Stimulated activated CD4-positive, alpha-beta T cell treated with anti-CD3 and anti-CD28 coated beads, Interleukin-2, amount 100 ng/mL, for 4 hours (primary cell): ENCODE measurements around the gene RPL32.
"Not testable (repeated sequence)": the region's sequence is repeated elsewhere in the genome, so short reads cannot be mapped to it uniquely, and the experiment has no call there.

Source experiments
- DNase-seq: peaks from one replicate; pipeline ENCODE4 v3.0.0-alpha.2; 2020; ENCODE audit warnings: low read depth

The RPL32 gene

DNA sequence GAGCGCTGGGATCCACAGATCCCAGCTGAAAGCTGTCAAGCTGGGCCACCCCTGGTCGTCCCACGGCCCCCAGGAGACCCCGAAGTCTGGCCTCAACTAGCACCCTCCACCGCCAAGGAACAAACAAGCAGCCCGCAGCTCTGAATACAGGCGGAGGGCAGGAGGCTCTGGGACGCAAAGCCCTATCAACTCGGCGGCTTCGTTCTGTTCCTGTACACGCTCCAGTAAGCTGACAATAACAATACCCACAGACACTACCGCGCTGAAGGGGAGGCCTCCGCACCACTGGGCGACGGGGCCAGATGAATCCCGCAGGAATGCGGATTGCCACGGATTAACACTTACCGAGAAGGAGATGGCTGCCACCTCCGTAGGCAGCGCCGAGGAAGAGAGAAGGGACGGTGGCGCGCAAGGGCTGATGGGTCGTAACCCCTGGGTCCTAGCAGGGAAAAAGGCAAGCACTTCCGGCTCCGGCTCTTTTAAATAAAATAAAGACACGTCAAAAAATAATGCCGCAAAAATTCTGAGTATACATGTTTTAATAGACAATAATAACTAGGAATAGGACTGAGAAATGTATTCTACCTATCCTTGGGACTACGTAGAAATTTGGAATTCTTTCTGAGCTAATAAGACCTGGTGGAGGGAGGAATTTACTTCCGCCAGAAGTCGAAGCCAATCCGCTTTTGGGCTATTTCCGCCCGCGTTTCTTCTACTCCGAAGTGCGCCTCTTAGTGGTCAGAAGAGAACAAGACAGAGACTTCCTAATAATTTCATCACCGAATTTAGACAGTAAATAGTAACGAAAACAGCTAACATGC, at the start of gene RPL32:
RPL32 (minus strand) TSS at position 417 of the 821 bp plus-strand sequence. CDS start 1,328 bp downstream, outside the sequence.
- peak; percentile 80 for DNase-seq

DNA sequence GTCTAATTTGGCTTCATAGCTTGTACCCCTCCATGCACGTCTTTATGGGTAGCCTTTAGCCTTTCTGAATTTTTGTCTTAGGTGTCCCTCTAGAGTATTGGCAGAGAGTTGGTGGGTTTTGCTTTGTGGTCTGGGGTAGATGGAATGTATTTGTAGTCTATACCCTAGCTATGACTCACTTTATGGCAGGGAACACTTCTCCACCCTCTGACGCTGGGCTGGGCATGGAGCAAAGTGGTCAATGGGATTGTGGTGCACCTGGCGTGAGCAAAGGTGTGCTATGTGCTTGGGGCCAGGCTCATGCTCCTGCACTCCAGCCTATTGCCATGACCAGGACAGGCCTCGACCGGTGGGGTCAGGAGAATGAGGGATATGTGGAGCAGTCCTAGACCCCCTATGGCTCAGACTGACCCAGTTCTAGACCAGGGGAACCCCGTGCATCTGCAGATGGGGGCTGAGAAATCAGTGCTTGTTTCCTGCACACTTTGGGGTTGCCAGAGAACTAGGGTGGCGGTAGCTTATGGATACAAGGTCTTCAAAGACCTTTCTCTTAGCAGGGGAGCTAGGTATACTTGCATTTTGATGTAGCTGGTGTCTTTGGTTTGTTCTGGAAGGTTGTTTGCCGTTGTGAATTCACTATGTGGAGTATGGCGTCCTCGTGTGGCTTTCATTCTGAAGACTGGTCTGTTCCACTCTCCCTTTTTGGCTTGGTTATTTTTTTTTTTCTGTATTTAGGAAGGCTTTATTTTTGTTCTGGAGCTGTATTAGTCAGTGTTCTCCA, 49.4 kb upstream of the RPL32 start:
- DNase-seq, result no peak

DNA sequence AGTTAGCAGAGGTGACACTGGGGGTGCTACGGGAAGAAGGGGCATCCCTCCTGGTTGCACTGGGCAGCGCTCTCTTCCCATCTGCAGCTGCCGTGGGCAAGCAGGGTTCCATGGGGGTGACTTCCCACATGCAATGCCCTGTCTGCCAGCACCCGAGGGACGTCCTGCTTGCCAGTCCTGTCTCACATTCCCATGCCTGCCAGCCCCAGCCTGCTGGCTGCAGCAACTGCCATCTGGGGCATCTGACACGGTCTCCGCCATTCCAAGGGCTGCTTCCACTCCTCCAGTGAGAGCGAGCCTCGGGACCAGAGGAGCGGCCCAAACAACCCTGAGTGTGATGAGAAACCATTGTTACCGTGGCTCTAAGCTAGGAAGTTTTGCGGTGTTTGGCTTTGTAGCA, 45.4 kb upstream of the RPL32 start:
- no peak for DNase-seq

DNA sequence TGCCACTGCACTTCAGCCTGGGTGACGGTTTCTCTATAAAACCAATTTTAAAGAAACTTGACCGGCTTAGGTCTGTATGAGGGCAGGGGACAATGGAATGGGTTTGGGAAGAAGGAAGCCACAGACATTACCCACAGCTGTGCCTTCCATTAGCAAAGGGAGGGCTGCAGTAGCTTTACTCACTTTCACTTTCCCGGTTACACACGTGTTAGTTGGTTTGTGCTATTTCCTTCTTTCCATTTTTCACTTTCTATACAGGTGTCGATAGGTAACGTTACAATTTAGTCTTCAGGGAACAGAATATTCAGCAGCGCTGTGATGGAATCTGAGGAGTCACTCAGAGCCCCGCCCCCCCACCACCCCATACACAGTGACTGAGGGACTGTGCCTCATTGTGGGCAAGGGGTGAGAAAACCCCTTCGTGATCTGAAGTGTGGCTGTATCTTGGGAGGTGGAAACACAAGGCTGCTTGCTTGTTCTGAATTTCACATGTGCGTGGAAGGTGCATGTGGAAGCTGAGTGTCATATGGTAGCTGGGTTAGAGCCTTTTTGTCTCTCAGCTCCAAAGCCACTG, 44.8 kb upstream of the RPL32 start:
- DNase-seq, result no peak

DNA sequence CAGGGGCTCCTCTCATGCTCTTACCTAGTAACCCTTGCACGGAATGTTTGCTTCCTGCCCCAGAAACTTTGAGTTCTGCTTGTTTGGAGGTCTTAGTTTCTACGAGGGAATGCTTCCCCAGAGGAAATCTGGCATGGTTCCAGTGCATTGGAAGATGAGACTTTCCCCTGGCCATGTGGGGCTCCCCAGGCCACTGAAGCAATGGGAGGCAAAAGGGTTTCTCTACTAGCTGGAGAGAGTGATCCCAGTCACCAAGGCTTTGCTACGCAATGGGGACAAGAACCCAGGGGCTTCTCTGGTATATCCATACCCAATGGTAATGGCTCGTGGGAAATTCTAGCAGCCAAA, 44.2 kb upstream of the RPL32 start:
- no peak for DNase-seq

DNA sequence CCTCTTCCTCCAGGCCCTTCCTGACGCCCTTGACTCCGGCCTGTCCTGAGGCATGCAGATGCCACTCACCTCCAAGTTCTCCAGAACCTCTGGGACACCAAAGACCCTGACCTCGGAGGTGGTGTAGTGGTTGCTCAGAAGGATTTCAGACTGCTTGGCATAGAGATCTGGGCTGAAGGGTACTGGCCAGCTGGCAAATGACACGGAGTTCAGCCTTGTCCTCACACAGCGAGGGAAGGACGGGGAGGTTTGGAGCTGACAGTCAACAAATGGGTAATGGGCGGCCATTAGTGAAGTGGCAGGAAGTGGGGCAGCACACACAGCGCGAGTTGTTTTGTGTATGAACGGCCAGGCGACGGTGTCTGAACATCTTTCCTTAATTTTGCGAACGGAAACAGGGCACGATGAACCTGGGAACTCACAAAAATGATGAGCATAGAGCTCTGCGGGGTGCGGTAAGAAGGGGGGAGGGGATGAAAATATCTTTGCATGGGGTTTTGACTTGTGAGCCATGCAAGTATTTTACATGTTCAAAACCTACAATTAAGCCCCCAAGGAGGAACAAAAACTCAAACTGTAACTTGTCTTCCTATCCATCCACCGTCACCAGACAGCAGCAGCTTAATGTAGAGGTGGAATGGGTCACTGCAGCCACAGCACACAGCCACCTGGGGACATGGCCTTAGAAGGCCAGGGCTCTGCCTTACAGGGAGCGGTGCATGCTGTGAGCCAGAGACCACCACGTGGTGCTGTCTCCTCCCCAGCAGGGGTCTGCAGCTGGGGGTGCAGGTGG, 43.6 kb upstream of the RPL32 start:
- no peak for DNase-seq

DNA sequence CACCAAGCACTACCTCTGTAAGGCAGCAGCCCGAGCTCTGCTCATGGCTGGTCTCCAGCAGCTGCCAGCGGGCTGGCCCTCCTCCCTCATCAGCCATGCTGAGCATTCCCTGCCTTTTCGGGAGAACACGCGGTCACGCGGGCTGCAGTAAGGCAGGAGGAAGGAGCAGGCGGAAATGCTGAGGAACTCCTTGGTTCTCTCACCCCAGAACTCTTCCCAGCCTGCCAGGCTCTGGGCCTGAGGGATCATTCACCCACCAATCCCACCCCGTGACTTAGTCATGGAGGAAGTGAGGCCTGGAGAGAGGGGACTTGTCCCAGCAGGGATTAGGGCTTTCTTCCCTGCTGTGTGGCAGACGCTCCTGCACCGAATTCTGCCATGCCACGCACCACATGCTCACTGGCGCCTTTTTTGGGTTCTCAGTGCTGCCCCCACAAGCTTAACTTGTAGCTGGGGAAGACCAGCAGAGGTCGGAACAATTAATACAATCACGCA, 42.9 kb upstream of the RPL32 start:
- no peak for DNase-seq

DNA sequence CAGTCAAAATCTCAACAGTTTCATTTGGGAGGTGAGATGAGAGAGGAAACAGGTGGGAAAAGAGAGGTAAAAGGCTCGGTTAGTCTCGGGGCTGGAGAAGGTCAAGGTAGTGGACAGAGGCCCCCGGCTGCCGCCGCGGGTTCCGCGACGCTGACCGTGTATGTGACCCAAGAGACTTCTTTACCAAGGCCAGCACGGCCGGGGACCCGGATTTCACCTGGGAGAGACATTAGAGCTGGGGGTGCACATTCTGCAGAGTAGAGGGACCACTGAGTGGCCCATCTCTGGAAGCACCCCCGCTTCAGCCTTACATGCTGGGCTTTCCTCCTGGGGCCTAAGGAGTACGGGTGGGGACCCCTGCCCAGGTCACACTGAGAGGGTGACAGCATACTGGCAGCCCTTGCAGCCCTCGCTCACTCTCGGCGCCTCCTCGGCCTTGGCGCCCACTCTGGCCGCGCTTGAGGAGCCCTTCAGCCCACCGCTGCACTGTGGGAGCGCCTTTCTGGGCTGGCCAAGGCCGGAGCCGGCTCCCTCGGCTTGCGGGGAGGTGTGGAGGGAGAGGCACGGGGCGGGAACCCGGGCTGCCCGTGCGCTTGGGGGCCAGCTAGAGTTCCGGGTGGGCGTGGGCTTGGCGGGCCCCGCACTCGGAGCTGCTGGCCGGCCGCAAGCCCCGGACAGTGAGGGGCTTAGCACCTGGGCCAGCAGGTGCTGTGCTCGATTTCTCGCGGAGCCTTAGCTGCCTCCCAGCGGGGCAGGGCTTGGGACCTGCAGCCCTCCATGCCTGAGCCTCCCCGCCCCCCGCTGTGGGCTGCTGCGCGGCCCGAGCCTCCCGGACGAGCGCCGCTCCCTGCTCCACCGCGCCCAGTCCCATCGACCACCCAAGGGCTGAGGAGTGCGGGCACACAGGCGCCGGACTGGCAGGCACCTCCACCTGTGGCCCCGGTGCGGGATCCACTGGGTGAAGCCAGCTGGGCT, 41.3 kb upstream of the RPL32 start:
- DNase-seq, result no peak

DNA sequence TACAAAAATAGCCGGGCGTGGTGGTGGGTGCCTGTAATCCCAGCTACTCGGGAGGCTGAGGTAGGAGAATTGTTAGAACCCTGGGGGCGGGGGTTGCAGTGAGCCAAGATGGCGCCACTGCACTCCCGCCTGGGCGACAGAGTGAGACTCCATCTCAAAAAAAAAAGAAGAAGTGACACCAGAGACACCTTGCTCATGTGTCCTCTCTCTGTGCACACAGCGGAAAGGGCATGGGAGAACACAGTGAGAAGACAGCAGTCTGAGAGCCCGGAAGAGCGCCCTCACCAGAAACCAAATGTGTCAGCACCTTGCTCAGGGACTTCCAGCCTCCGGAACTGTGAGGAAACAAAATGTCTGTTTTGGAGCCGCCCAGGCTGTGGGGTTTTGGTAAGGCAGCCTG, 40.5 kb upstream of the RPL32 start:
- not testable (repeated sequence) for DNase-seq

DNA sequence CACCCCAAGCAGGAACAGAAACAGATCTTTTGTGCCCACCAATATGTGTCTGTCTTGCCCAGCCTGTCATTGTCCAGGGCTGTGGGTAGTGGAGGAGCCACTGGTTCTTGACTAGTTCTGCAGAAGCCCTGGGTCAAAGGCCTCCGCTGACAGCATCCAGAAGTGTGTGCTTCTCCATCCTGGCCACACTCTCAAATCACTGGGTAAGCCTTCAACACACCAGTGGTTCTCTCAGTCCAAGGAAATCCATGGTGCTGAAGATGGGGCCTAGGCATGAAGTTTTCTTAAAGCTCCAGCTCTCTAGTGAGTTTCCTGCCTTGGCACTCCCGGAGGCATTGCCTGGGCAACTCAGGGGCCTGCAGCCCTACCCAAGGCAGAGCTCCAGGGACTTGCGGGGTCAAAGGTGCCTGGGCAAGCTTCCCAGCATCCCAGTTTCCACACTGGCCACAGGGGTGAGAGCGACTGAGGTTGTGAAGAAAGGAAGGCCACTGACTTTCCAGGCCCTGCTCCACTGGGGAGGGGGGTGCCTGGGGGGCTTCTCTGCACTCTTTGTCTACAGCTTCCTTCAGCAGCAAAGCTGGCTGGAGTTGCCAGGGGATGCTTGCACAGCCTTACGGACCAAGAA, 37.9 kb upstream of the RPL32 start:
- DNase-seq, result no peak

DNA sequence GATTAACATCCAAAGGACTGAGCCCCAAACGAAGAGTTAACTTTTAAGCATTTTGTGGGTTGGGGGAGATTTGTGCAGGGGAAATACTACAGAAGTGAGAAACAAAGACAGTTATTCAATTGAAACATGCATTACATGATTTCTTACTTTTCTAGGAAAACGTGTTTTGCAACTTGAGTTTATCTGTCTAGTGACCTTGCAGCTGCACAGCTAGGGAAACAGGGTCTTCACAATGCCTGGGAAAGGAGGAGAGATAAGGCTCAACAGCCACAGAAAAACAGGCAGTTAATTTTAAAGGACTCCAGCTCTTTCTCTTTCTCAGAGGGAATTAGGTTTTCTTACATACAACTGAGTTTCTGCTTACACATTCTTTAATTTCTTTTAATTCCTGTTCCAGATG, 37.4 kb upstream of the RPL32 start:
- DNase-seq, result not testable (repeated sequence)

DNA sequence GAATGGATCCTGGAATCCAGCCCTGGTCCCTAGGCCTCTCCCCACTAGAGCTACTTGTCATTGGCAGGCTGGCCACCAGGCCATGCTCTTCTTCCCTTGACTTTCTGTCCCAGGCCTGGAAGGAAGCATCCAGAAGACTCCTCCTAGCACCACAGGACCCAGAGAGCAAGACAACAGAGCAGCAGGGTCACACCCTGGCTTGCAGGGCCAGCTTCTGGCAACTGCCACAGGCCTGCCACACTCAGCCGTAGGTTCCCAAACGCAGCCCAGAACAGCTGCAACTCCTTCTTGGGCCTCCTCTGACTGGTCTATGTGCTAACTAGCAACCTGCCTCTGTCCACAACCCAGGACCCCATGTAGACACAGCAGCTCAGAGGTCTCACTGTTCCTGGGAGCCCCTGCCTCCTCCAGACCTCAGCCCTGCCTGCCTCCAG, 36.8 kb upstream of the RPL32 start:
- no peak for DNase-seq

DNA sequence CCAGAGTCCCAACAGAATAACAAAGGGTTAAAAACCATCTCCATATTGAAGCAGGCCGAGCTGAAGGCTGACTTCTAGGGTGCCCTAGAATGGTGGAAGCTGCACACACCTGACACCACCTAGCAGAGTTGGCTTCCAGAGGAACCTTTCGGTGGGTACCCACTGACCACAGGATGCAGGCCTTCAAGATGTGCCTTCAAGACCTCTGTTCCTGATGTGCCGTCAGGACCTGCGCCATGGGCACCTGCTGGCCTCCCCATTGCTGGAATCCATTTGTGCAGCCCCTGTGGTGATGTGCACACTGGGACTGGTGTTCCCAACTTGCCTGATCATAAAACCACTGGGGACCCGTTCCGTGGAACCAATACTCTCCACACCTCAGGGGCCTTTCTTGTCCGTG, 35.7 kb upstream of the RPL32 start:
- DNase-seq, result no peak

DNA sequence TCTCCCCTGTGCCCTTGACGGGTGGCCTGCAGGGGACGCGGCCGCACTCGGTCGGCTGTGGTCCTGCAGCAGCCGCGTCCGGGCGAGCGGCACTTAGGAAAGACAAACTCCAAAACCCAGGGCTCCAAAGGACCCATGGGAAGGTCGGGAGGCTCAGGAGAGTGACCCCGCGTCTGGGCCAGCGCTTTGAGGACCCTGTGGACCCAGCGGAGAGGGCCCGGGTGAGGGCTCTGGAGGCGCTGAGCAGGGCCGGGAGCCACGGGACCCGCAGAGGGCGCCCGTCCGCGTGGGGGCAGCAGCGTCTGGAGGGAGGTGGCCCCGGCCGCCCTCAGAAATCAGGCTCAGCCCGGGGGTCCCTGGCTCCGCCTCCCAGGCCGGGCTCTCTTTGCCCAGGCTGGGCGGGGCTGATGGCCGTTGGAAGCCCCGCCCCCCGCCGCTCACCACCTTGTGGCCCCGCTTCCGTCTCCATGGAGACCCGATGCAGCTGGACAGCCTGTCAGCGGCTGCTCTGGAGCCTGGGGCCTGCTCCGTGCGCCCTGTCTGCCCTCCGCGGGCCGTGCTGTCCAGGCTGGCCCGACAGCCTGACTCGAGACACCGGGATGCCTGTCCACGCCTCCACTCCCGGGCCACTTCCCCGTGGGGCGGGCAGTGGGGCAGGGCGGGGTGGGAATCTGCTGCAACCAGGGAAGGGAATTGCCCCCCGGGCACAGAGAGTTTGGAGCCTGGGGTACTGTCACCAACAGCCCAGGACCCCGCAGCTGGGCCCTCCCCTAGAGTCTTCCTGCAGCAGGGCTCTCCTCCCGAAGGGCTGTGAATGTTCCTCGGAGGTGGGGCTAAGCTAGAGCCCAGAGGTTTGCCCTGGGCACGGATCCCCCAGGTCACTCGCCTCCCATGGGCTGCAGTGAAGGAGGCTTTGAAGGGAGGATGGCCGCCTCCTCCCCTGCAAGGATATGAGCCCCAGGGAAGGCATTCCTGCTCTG, 34.8 kb upstream of the RPL32 start:
- DNase-seq, result no peak

DNA sequence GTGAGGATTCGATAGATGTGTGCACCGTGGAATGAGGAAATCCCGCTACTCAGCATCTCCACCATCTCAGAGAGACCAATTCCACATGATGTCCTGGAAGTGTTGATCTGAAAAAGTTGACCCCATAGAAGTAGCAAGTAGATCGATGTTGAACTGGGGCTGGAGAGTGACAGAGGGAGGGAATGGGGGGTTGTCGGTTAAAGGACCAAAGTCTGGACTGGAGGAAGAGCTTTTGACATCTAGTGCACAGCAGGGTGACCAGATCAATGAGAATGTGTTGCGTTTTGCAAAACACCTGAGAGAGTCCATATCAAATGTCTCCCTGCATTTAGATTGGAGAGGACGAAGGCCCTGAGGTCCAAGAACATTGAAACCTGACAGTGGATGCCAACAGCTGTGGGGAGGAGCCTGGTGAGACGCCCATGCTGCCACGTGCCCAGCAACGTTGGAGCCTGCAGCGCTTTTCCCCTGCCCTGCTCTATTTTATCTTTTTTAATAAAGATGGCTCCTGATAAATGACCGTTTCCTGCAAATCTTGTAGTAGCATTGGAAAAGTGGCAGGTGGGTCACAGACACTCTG, 30.1 kb upstream of the RPL32 start:
- DNase-seq, result no peak

DNA sequence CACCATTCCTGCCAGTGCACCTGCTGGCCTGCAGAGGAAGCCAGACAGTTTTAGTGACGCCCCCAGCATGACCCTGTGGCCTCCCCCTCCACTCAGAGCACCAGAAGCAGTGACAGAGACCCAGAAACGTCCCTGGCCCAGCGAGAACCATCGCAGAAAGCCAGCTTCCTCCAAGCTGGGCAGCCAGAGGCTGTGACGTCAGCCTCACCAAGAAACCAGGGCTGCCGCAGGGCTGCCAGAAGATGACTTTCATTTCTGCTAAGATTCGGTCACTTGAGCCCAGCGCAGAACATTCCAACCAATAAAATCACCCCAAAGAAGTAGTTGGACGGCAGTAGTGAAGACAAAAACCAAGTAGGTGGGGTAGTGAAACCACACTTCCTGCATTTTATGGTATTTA, 29.6 kb upstream of the RPL32 start:
- DNase-seq, result no peak

DNA sequence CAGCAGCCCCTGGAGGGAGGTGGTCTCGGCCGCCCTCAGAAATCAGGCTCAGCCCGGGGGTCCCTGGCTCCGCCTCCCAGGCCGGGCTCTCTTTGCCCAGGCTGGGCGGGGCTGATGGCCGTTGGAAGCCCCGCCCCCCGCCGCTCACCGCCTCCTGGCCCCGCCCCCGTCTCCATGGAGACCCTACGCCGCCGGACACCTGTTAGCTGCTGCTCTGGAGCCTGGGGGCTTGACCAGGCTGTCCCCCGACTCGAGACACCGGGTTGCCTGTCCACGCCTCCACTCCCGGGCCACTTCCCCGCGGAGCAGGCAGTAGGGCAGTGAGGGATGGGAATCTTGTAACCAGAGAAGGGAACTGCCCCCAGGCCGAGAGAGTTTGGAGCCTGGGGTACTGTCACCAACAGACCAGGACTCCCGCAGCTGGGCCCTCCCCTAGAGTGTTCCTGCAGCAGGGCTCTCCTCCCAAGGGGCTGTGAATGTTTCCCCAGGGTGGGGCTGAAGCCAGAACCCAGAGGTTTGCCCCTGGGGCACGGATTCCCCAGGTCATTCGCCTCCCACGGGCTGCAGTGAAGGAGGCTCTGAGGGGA, 27.8 kb upstream of the RPL32 start:
- no peak for DNase-seq
